ENCODE measurements around the gene MAJIN. TPM values are rescaled to one million over a fixed set of nuclear protein-coding genes. Genes with fewer than 3 reads are reported as not detected.

Gene MAJIN
- total and polyA plus RNA-seq, 10 of the 15 experiments (the other 5 are each of a cell fraction or from before 2014, with no cell fraction given): 0.10 TPM; not detected in 9

- ChIA-PET SMC1A (ENCODE audit: uncharacterized antibody, unreplicated experiment) (interaction anchor here (0.6 to 2.4 kb wide), 17 partner anchors 13 to 443 kb away, joined by 3 to 19 read pairs (median 3); partner anchors contain the start of genes FAU, MRPL49 and PPP2R5B), POLR2A (interaction anchor here (0.8 kb wide), 2 partner anchors 18 to 77 kb away, joined by 4 read pairs; partner anchors contain the start of gene ARL2), CTCF (interaction anchor here (0.7 to 3.9 kb wide), 16 partner anchors 8 to 344 kb away, joined by 3 to 20 read pairs (median 5); partner anchors contain the start of genes ARL2 and PPP2R5B), RAD21 (ENCODE audit: unreplicated experiment) (interaction anchor here (1.0 to 3.0 kb wide), 6 partner anchors 12 to 152 kb away, joined by 3 to 19 read pairs (median 4); partner anchors contain the start of genes CDC42BPG and PPP2R5B)
- no peak overlapping the region for H3K27ac ChIP-seq (ENCODE audit: control insufficient read depth, insufficient read depth)
- in situ Hi-C loops (cut with MboI) (no loop called here), intact Hi-C loops (cut with micrococcal nuclease; ENCODE audit: unreplicated experiment) (no loop called here)
- H3K4me3 ChIP-seq: peak overlapping the region; percentile 28; the same call in 1 of the 2 replicates
- no peaks in the 10 kb centered on the region for H3K9me3 ChIP-seq (replicated peaks; ENCODE audit: control insufficient read depth, insufficient read depth, low read length)
- H3K4me2 ChIP-seq (ENCODE audit: control insufficient read depth, insufficient read depth): peak overlapping the region; percentile 56
- peaks cover 8% of the 10 kb centered on the region for H3K4me1 ChIP-seq (ENCODE audit: control insufficient read depth, insufficient read depth, low read length)
- H3K27me3 ChIP-seq (replicated peaks in 1 of 2; ENCODE audit: control insufficient read depth in 2 of 2, insufficient read depth in 2 of 2, low read length in 1 of 2): no peaks in the 10 kb centered on the region; a peak in 1 of 4 replicates
- H3K36me3 ChIP-seq (ENCODE audit: control insufficient read depth in 2 of 2, insufficient read depth in 2 of 2, low read length in 1 of 2): no peaks in the 10 kb centered on the region
- TF ChIP-seq SMC3 (IDR thresholded peaks at IDR 0.05; ENCODE audit: borderline replicate concordance, low read length) (no peak), NFYA (IDR thresholded peaks at IDR 0.05; ENCODE audit: borderline replicate concordance, low read depth, low read length) (no peak), CBFB (IDR thresholded peaks at IDR 0.05; ENCODE audit: low read depth) (no peak), GATAD2B (conservative IDR thresholded peaks at IDR 0.05; ENCODE audit: low read depth) (no peak), HCFC1 (IDR thresholded peaks at IDR 0.05; ENCODE audit: low read length) (no peak), IRF5 (IDR thresholded peaks at IDR 0.05; ENCODE audit: borderline replicate concordance) (no peak), EED (IDR thresholded peaks at IDR 0.05; ENCODE audit: low read depth) (no peak), NFIC (IDR thresholded peaks at IDR 0.05; ENCODE audit: low read depth, low read length) (no peak), RBBP5 (conservative IDR thresholded peaks at IDR 0.05) (no peak)
- ATAC-seq (peak; percentile 17; the same call in 2 of the 3 replicates), DNase-seq (ENCODE audit: low read depth, low spot score) (no peak), FAIRE-seq (no peak)
- H2AFZ ChIP-seq (ENCODE audit: control insufficient read depth, low read depth, low read length): peak overlapping the region; percentile 49
- peak overlapping the region; percentile 11; the same call in 1 of the 2 replicates for H3K9ac ChIP-seq (ENCODE audit: control insufficient read depth, insufficient read depth, low read length)
- WGBS (ENCODE audit: insufficient coverage, insufficient replicate concordance, low lambda C conversion rate, missing lambda C conversion rate): 42% methylated on average over 11 of the region's 11 CpGs
- no peaks in the 10 kb centered on the region for H3K79me2 ChIP-seq (ENCODE audit: control insufficient read depth, insufficient read depth, low read length)
- BruUV-seq (replicated peaks): no TSS peak
- no peaks in the 10 kb centered on the region for H4K20me1 ChIP-seq (ENCODE audit: control insufficient read depth, insufficient read depth)
Observed at GRCh38 chr11:64996327-64996709, 24.4 kb upstream of the MAJIN start.
